A204.1 (cell line): ENCODE results near the gene SLC46A2.

Experiments
- FAIRE-seq: peaks from 2 replicates; lab custom pipeline; 2012; peaks lifted over from hg19 to GRCh38; lab: Jason Lieb, UNC

Gene SLC46A2

DNA sequence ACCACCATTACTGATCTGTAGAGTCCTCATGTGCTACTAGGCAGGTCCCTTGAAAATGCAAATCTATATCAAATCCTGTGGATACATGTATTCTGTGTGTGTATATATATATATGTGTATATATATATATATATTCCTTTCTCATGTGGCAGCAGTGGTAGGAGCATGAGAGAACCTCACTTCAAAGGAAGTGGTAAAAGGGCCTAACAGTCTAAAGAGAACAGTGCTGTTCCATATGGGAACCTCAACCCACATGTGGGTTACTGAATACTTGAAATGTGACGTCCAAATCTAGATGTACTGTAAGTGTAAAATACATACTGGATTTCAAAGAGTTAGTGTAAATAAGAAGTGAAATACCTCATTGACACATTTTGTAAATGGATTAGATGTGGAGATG is 5.4 kb downstream of the SLC46A2 start:
- no peak for FAIRE-seq

DNA sequence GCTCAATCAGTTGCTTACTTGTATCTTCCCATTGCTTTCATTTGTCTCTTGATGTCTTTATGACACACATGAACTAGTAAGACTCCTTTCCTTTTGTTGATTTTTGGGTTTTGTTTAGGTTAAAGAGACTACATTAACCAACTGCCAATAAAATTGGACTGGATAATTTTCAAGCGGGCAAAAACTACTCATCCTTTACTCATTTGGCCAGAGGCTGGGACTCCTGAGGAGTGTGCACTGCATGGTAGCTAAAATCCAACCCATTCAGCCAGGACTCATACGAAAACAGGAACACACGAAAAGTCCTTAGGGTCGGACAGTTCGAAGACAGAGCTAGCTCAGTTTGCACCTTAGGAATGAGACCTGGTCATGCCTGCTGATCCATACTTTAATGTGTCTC is 6.0 kb downstream of the SLC46A2 start:
- no peak for FAIRE-seq

DNA sequence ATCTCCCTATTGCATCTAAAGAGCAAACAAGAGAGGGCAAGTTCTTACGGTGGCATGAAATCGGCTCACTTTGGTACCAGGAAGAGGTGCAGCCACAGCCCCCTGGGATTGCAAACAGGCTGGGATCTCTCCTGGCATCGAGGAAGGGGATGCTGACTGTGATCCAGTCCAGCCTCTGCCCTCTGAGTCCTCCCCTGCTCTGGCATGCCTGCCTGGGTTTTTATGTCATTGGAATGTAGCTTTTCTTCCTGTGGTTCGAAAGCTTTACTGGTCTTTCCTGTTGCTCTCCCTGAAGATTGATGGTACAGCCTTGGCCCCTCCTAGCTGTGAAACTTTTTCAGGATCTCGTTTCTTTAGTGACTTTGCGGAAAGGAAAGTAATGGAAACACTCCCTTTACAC is 6.6 kb downstream of the SLC46A2 start:
- no peak for FAIRE-seq

DNA sequence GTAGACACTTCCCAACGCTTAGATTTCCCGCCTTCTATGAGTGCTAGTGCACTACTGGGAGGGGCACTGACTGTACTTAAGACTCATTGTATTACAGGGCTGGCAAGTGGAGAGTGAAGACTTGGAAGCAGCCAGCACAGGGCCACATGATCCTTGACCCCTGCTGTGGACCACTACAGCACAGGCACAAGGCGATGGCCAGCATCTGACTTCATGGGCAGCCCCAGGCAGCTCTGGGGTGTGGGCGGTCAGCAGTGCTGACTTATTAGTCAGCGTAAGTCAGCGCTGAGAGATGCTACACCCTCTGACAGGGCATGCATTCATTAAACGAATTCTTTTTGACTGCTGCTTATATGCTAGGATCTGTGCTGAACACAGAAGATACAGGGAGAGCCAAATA is 9.3 kb downstream of the SLC46A2 start:
- FAIRE-seq: no peak

DNA sequence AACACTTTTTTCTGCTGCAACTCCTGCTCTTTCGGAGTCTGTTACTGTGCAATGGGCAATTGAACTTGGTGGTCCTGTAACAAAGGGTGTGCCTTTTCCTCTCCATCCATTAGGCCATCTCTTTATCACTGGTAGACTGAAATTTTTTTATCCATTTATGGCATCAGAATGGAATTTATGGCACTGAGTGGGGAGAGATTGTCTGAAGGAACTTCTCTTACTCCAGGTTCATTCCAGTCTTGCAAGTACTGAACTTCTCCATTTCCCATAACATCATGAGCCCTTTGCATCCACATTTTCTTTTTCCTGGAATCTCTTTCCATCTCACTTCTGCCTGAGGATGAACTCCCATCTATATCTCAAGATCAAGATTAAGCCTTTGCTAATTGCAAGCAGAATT is 10.0 kb downstream of the SLC46A2 start:
- no peak for FAIRE-seq

DNA sequence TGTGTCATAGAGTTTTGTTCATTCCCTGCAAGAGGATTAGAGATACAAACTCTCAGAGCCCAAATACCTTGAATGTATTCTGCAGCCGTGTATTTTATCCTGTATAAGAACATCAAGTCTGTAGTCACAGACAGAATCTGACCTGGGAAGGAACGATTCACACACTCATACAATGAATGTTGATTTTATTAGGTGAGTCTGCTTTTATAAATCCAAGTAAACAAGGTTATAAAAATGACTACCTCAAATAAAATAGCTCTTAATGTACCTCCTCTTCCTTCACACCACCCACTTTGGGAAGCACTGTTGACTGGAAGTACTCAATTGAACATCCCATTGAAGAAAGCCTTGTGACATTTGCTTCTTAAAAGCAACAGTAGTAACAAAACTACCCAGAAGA is 11.9 kb downstream of the SLC46A2 start:
- no peak for FAIRE-seq

DNA sequence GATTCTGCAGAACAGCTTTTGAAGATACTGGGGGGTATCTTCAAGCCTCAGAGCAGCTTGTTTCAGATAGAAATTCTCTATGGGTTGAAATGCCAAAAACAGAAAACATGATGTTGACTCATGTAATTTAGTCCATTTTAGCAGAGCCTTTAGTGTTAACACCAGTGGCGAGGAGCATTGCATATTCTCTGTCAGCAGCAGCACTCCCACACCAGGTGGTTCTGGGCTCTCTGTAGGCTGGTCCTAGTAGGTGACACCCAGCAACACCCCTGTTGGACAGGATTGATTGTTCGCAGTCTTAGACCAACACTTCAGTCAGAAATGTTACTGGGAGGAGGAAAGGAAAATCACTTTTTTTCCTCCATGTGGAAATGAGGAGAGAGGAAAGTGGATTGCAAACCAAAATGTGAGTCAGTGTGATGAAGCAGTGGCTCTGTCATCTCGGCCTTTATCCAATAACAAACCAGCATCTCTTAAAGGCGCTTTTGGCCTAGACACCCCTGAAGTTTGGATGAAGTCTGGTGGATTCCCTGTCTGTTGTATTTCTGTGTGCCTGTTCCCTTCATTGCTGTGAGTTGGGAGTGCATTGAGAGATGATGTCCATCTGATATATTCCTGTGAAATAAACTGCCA is 16.8 kb downstream of the SLC46A2 start:
- no peak for FAIRE-seq

DNA sequence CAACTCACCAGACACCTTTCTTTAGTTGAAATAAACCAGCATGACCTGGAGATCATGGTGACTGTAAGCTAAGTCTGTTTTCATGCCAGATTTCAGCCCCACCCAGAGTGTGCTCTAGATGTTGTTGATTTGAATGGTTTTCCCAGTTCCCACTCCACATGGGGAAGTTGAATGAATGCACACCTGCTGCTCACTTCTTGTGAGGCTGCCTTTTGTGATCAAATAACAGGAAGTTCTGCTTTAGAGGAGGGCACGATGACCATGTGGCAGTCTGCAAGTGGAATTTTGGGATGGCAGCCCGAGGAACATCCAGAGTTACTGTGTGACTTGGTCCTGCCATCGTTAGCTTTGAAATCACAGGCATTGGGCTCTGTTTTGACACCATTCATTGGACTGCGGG is 18.7 kb downstream of the SLC46A2 start:
- FAIRE-seq: no peak

DNA sequence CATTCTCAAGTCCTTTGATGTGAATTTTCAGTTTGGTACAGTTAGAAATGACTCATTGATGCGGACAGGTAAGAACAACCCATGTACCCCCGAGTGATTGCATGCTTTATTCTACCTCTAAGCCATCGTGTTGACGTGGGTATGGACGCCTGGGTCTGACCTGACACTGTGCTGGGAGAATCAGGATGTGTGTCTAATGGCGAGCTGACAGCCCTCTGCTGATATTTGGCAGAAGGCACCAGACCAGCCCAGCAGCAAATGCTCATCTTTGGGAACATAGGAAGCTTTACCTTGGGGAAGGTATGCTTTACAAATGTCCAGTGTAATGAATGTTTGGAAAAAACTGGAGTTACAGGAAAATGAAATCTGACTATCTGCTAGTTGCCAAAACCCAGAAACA is 20.1 kb downstream of the SLC46A2 start:
- no peak for FAIRE-seq

DNA sequence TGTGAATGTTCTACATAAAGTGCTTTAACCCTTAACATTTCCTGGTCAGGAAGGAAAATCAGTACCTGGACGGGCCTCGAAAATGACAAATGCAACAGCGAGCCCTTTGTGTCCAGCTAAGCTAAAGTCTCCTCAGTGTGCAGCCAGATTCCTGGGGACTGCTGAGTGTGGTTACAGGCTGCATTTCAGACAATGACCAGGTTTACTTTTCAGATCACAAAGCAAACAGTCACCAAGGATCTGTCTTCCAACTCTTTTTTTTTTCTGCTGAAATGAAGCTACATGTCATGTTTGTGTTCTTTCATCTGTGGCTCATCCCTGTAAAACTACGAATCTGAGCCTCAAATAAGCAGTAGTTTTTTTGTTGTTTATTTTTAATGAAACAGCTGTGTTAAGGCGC is 20.8 kb downstream of the SLC46A2 start:
- no peak for FAIRE-seq

DNA sequence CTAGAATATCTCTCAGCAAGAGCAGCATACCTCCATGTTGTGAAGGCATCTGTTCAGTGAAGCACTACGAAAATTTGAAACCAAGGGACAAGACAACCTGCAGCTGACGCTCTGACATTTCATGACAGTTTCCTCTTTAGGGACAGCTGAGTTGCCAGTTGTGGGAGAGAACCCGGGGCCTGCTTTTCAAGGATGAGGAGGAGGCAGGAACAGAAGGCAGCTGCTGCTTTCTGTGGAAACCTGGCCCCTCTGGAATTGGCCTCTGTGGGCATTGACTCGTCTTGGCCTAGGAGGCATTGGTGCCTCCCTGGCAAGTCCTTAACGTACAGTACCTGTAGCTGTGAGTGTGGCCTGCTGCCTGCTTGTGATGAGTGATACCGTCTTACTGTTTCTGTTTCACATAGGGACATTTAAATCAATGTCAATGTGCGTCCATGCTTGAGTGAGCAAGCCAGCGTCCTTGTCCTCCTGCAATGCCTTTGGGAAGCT is 21.6 kb downstream of the SLC46A2 start:
- no peak for FAIRE-seq

DNA sequence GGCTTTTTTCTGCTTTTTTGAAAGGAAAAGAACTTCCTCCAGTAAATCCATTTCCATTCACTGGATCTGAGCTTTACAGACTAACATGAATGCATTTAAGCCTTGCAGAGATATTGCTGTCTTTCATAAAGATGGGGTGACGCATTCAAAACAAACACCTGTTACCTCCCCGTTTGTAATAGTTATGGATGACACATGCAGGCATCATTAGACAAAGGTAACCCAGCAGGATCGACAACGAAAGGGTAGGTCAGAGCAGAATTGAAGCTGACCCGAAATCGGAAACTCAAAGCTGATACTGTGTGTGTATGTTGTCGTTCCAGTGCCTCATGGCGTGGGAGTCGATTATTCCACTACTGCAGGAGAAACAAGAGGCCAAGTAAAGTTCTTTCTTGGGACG is 22.2 kb downstream of the SLC46A2 start:
- FAIRE-seq: no peak

DNA sequence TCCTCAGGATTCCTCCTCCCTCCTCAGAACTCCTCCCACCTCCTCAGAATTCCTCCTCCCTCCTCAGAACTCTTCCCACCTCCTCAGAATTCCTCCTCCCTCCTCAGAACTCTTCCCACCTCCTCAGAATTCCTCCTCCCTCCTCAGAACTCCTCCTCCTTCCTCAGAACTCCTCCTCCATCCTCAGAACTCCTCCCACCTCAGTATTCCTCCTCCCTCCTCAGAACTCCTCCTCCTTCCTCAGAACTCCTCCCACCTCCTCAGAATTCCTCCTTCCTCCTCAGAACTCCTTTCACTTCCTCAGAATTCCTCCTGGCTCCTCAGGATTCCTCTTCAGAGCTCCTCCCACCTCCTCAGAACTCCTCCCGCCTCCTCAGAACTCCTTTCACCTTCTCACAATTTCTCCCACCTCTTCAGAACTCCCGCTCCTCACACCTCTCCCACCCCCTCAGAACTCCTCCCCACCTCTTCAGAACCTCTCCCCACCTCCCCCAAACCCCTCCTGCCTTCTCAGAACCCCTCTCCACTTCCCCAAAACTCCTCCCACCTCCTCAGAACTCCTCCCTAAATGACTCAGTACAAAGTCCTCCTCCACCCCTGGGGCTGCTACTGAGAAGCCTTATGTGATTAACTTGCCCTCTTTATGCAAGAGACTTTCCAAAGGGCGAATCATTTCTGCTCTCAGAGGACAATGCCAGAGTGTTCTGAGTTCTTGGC is 23.2 kb downstream of the SLC46A2 start:
- no peak for FAIRE-seq

DNA sequence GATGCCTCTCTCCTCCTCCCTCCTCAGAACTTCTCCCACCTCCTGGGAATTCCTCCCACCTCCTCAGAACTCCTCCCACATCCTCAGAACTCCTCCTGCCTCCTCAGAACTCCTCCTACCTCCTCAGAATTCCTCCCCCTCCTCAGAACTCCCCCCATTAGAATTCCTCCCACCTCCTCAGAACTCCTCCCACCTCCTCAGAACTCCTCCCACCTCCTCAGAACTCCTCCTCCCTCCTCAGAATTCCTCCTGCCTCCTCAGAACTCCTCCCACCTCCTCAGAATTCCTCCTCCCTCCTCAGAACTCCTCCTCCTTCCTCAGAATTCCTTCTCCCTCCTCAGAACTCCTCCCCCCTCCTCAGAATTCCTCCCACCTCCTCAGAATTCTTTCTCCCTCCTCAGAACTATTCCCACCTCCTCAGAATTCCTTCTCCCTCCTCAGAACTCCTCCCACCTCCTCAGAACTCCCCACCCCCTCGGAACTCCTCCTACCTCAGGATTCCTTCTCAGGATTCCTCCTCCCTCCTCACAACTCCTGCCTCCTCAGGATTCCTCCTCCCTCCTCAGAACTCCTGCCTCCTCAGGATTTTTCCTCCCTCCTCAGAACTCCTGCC is 23.9 kb downstream of the SLC46A2 start:
- no peak for FAIRE-seq

DNA sequence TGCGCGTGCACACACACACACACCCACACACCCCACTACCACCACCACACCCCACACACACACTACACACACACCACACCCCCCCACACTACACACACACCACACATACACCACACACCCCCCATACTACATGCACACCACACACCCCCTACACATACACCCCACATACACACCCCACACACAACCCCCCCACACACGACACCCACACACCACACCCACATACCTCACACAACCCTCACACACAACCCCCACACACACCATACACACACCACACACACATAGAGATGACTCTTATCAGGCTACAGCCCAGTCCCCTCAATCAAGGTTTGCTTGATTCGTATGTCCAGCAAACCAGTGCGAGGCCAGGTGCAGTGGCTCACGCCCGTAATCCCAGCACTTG is 25.7 kb downstream of the SLC46A2 start:
- no peak for FAIRE-seq

DNA sequence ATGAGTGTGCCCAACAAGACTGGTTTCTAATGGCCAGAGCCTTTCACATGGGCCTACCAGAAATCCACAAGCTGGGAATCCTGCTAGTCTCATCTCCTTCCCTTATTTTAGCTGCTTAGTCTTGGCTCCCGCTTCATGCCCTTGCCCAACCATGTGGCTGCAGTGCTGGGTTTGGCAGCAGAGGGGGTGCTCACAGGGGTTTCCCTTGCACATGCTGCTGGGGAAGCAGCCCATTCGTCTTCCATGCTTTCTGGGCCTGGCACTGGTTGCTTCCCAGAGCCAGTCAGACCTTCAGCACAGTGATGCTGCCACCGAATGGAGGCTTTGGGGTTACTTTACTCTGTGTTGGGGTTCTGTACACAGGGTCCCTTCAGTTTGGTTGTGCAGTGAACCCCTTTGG is 26.3 kb downstream of the SLC46A2 start:
- no peak for FAIRE-seq

DNA sequence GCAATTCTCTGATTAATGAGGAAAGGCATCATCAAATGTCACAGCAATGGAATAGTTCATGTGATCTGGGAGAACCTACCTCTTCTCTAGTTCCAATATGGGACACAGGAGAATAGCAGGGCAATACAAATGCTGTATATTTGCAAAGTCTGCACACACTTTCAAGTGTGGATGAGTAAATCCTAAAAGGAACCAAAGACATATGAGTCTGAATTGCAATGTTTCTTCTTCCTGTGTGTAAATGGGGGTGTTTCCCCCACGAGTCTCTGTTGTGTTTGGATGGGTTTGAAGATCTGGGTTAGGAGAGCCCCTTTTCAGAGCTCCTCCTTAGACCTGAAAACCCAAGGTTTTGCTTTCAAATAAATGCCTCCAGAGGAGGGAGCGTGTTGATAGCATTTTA is 26.9 kb downstream of the SLC46A2 start:
- no peak for FAIRE-seq

DNA sequence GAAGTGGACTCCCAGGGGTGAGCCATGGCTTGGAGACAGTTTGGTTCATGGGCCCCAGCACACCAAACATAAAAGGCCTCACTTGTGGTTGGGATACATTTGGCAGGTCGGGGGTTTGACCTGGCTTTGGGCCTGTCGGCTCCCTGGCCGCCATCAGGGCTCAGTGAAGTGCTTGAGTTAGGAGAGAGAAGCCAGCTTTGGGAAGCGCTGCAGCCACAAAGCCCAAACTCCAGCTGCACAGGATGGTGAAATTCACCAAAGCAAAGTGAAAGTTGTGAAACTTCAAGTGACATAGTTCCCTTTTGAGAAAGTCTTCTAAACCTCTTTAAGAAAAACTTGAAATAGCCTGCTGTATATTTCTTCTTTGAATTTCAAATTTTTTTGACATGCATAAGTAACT is 27.5 kb downstream of the SLC46A2 start:
- no peak for FAIRE-seq

DNA sequence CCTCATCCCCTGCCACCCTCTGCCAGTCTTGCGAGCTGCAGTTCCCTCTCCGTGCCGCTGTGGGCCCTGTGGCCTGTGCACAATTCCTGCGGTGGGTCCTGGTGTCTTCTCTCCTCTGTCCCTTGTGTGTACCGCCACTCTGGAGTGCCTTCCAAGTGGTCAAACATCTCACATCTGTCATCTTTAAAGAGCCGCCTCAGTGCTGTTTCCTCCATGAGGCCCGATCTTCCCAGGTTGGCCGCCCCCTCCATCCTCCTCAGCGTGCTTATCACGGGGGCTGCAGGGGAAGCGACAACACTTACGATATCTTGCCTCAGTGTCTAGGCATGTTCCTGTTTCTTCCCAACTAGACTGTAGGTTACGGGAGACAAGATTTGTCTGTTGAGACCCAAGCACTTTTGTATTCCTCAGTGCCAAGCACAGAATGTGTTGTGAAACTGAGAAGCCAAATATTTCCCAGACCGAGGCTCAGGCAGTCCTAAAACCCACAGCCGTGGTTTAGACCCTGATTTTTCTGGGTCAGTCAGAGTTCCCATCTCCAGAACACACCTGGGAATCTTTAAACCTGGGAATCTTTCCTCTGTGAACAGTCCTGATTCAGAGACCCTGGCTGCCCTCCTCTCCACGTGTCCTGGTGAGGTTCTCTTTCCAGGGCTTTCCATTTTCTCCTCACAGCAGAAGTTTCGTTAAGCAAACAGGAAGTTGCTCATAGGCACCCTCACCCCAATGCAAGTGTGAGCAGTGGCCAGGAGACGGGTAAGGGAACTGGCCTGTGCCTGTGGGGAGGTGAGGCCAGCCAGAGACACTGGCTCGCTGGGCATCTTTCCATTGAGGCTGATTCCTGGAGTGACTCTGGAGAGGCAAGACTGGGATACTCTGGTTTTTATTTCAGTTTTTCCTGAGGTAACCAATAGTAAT is 28.8 kb downstream of the SLC46A2 start:
- no peak for FAIRE-seq

DNA sequence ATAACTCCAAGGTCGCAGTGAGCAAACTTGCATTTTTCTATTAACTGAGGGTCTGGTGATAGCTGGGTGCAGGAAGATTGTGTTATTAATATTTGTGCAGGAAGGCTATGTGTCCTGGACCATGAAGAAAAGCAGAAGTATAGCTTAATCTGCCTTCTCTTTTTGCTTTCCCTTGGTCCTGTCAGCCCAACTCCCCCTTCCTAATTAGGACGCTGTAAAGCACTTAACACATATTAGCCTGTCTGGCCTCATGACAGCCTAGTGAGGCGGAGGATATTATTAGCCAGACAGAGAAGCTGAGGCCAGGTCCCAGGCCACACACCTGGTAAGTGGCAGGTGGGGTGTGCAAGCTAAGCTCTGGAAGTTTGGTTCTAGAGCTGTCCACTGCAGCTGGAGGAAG is 29.5 kb downstream of the SLC46A2 start:
- no peak for FAIRE-seq

DNA sequence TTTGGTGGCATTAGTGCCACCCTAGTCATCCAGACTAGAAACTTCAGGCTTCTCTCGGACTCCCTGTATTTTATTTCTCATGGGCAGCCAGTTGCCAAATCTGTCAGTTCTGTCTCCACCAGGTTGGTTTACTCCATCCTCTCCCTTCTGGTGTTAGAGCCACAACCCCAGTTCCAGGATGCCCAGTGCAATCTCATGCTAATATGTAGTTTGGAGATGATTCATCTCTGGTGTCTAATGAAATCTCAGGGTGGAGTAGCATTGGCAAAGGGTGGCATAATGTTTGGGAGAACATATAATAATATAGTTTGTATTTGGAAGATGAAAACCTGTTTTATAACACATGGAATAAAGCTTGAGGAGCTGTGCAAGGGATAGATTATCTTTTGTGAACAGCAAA is 30.2 kb downstream of the SLC46A2 start:
- FAIRE-seq: no peak

DNA sequence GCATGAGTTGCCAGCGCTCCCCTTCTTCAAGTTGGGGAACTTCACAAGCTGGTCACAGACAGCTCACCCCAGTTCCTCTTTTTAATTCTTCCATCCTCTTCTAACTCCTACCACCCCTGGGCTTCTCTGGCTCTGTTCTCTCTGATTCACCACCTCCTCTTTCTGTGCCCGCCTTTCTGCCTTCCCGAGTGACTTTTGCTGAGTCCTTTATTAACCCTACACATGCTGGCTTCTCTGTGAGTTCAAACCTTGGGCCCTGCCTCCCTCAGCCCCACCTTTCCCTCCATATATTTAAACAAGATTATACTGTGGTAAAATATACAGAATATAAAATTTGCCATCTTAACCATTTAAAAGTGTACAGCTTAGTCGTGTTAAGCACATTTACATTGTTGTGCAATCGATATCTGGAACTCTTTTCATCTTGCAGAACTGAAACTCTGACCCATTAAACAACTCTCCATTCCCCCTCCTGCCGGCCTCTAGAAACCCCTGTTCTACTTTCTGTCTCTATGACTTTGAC is 32.0 kb downstream of the SLC46A2 start:
- no peak for FAIRE-seq

DNA sequence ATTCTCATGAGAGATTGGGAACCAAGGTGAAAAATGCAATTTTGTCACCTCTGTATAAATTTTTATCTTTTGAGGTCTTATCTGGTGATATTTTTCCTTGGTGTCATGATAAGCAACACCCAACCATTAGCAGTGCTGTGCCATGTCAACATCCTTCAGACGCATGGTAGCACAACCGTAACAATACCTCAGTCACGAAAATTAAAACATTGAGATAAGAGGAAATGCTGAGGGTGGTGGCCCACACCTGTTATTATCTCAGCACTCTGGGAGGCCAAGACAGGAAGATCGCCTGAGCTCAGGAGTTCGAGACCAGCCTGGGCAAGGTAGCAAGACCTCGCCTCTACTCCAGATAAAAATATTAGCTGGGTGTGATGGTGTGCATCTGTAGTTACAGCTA is 32.7 kb downstream of the SLC46A2 start:
- FAIRE-seq: no peak
